Measurements from ENCODE around the gene RIPK3.
"Not testable (repeated sequence)": the region's sequence is repeated elsewhere in the genome, so short reads cannot be mapped to it uniquely, and the experiment has no call there.

The RIPK3 gene

GRCh38 chr14:24339284-24340151 lies at the start of gene RIPK3:
TSS of gene RIPK3 (minus strand) at chr14:24339991. CDS start at chr14:24339826, 165 bp downstream.
- DNase-seq = no peak

GRCh38 chr14:24389226-24389848 lies 49.5 kb upstream of the RIPK3 start:
- DNase-seq = no peak

- no peak for DNase-seq
Measured at GRCh38 chr14:24388474-24389179, 48.8 kb upstream of the RIPK3 start.

GRCh38 chr14:24387579-24387978 lies 47.8 kb upstream of the RIPK3 start:
- DNase-seq = not testable (repeated sequence)

GRCh38 chr14:24387009-24387345 lies 47.2 kb upstream of the RIPK3 start:
- no peak for DNase-seq

GRCh38 chr14:24385524-24385923 lies 45.7 kb upstream of the RIPK3 start:
- DNase-seq = no peak

- no peak for DNase-seq
Measured at GRCh38 chr14:24384169-24384568, 44.4 kb upstream of the RIPK3 start.

- no peak for DNase-seq
Measured at GRCh38 chr14:24382064-24382371, 42.2 kb upstream of the RIPK3 start.

GRCh38 chr14:24381363-24382063 lies 41.7 kb upstream of the RIPK3 start:
- no peak for DNase-seq

GRCh38 chr14:24379907-24380730 lies 40.3 kb upstream of the RIPK3 start:
- no peak for DNase-seq

- DNase-seq = no peak
Measured at GRCh38 chr14:24378981-24379906, 39.5 kb upstream of the RIPK3 start.

GRCh38 chr14:24378327-24378726 lies 38.5 kb upstream of the RIPK3 start:
- DNase-seq = no peak

GRCh38 chr14:24377657-24378056 lies 37.9 kb upstream of the RIPK3 start:
- peak; percentile 90 for DNase-seq

GRCh38 chr14:24377126-24377525 lies 37.3 kb upstream of the RIPK3 start:
- no peak for DNase-seq

- DNase-seq = no peak
Measured at GRCh38 chr14:24376448-24377070, 36.8 kb upstream of the RIPK3 start.

- peak; percentile 52 for DNase-seq
Measured at GRCh38 chr14:24372701-24373416, 33.1 kb upstream of the RIPK3 start.

GRCh38 chr14:24371605-24372004 lies 31.8 kb upstream of the RIPK3 start:
- DNase-seq = not testable (repeated sequence)

- no peak for DNase-seq
Measured at GRCh38 chr14:24370748-24371147, 31.0 kb upstream of the RIPK3 start.

- no peak for DNase-seq
Measured at GRCh38 chr14:24369907-24370687, 30.3 kb upstream of the RIPK3 start.

Data from NCI-H187 treated with DMSO at 0.1 percent for 48 hours (cell line).